Stimulated activated CD8-positive, alpha-beta memory T cell treated with anti-CD3 and anti-CD28 coated beads, Interleukin-4, amount 100 ng/mL, for 4 hours (primary cell): ENCODE measurements around the gene CPA3.

ENCODE experiments used
- DNase-seq, 2 donors: peaks; one replicate each; pipeline ENCODE4 v3.0.0-alpha.2; 2020; ENCODE audit warnings: low read depth in 2 of 2, low spot score in 1 of 2

CPA3 gene, protein sequence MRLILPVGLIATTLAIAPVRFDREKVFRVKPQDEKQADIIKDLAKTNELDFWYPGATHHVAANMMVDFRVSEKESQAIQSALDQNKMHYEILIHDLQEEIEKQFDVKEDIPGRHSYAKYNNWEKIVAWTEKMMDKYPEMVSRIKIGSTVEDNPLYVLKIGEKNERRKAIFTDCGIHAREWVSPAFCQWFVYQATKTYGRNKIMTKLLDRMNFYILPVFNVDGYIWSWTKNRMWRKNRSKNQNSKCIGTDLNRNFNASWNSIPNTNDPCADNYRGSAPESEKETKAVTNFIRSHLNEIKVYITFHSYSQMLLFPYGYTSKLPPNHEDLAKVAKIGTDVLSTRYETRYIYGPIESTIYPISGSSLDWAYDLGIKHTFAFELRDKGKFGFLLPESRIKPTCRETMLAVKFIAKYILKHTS

DNA sequence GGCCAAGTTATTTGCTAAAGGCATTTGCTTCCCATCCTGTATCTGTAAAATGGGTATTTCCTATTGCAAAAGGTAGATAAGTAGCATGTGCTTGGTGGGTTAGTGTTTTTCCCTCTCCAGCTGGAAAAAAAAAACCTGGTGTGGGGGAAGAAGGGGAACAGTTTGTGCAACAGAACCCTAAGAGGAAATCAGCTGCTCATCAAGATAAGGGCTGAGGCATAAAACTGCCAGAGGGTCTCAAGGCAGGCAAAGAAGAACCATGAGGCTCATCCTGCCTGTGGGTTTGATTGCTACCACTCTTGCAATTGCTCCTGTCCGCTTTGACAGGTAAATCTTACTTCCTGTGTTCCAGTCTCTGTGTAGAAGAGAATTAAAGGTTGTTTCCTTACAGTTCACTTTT, at the start of gene CPA3:
CPA3 (plus strand) TSS at position 248 of the 400 bp plus-strand sequence; CDS start at position 260, 12 bp downstream.
- DNase-seq, result no peak

DNA sequence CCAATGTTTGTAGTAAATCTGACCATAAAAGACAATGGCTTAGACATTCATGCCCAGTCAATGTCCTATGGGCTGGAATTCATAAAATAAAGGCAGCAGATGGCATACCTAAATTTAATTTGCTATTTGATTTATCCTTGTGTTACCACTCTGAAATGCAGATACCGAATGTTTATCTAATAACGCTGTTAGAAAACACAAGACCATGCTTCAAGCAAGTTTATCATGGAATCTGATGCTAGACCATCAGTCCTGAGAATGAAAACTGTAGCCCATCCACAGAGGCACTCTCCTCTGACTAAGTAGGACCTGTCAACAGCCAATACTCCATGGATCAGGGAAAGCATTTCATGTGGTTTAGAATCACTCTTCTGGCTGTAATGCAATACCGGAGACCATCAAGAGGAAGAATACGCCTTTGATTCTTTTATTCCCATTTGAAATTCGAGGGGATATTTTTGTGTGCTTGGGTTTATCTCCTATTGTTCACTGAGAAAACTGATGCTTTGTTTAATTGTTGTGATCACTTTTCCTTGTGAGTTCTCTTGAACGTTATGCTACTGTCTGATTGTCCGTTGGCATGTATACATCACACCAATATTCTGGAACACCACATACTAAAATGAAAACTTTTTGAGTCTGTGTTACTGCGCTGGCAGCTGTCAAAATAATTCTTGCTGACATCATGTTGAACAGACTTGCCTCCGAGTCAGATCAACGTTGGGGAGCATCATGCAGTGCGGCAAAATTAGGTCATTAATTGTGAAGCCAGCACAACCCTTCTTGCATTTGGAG, 49.6 kb upstream of the CPA3 start:
- DNase-seq, result no peak

DNA sequence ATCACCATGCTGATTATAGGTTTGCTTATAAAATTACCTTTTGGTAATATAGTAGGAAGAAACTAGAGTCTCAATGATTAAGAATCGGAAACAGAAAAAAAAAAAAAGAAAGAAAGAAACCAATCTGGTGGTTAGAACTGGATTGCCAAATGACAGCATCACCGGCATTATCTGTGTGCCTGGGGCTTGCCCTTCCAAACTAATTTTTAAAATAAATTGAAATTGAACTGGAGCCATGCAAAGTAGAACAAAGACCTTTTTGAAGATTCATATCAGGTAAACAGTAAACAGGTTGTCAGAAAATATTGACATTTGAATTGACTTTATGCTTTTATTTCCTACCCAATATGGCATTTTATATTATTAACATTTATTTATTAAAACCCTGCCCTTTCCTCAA, 48.7 kb upstream of the CPA3 start:
- no peak for DNase-seq

DNA sequence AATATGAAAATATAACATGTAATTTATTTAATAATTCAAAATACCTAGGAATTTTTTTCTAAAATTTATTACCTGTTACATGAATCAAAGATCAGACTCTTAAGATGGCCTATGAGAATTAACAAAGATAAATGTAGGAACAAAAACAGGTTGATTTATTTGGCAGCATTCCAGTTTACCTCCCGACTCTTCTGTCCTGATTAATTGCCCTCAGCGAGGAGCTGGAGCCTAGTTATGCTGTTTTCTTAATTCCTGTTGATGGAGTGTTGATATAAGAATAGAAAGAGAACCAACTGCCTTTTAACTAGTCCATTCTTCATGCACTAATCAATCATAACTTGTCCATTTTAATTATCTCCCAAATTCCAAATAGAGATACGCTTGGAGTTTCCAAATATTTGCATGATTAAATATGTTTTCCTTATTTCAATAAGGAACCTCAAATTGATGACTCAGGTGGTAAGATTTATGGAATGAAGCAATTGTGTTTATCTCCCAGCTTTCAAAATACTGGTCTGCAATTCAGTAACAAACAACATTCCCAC, 48.0 kb upstream of the CPA3 start:
- no peak for DNase-seq

DNA sequence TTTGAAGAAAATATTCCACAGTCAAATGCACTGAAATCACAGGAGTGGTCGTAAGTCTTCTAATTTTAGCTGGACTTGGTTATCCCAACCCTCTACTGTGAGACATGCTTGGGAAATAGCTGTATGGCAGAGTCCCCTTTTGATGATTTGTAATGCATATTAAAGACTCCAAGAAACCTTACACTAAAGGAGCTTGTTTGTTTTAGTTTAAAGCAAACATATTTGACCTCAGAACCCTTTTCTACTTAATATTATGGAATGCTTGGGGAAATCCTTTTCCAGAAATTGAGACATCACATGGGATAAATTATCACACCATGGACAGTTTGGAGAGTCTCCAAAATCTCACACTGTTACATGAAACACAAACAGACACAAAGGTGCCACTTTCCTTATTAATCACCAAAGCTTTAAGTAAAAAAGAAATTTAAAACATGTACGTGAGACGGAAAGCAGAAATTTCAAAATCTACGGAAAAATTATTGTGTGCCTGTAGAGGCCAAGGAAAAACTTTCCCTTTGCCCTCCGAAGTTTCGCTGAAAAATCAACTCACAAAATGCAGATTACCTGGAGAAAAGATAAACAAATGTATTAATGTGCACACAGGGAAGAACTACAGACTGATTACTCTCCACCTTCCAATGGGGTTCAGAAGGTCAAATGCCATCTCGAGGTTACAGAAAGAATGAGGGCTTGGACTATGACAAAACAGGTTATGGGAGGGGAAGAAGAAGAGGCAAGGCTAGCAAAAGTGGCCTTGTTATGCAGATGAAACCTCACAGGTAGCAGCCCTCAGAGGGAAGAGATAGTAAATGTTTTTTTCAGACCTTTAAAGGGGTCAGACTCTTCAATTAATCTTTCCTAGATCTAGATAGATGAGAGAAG, 44.5 kb upstream of the CPA3 start:
- no peak for DNase-seq

DNA sequence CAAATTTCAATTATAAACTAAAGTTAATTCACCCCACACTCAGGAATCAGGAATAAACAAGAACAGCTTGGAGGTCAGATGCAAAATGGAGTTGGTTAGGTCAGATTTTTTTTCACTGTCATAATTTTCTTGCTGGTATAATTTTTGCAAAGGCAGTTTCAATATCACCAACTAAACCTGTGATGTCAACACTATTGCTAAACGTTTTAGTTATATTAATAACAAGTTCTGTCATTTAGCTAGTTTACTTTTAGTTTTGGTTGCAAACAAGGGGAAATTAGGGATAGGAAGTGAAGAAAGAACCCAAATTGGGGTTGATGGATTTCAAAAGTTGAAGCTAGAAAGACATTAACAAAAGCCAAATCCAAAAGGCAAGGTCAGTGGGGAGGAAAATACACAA, 42.1 kb upstream of the CPA3 start:
- no peak for DNase-seq

DNA sequence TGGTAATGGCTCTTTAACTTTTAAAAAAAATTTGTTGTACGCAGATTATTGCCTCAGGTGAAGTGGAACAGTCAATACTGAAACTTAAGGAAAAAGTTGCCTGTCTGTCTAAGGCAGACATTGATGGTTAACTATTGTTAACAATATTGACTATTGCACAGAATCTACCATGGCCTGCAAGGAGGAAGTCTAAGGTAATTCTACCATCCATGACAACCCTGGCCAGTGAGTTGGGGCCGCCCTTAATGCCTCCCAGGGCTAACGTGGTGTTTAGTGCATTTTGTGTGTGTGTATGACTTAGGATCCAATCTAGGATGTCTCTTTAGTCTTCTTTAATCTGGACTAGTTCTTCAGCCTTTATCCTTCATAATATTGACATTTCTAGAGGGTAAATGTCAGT, 39.6 kb upstream of the CPA3 start:
- no peak for DNase-seq

DNA sequence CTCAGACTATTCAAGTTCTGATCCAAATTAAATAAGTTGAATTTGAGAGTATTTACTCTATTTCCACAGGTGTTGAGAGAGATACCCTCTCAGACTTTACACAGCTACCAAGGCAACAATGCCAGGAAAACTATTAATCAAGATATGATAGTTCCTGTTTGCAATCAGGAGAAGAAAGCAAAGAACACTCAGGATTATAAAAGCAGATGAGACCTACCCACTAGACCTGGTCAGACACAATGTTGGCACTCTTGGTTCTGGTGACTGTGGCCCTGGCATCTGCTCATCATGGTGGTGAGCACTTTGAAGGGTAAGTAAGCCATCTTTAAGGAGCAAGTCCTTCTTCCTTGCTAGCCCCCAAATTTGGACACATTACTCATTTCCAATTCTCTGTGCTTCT, 37.5 kb upstream of the CPA3 start, which contains the start of gene CPB1:
CPB1 (plus strand) TSS at position 227 of the 400 bp plus-strand sequence; CDS start at position 240, 13 bp downstream.
- no peak for DNase-seq

DNA sequence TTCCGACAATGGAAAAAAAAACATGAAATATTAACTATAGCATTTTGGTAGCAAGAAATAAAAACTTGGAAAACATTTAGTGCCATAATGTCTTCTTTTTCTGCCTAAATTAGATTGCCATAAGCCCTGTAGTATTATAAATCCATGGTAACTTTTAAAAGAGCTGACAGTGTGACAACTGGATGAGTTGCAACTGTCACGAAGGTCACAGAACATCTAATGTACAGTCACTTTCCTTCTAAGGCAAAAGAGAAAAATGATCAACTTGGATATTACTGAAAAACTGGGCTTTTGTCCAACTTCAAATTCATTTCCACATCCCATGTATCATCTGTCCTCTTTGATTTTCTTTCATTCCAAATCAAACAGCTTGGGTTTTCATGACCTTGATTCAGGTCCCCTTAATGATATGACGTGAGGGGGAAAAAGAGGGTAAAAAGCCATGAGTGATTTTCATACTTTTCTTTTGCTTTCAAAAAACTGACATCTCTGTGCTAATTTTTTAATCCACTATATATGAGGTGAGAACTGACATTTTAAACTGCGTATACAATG, 36.9 kb upstream of the CPA3 start:
- no peak for DNase-seq

DNA sequence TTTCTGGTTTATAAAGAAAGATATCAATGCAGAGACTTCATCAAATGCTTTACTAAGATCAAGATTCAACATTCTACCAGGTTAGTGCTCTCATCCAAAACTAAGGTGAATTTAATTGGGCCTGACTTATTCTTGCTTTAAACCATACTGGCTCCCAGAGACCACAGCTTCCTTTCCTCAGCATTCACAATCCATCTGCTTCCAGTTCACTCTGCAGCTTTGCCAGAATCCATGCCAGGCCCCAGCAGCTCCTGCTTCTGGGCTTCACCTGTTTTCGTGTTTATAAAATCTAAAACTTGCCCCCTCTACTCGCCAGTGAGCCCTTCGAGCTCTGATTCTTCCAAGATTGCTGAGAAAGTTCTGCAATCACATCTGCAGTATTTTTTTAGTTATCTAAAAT, 35.2 kb upstream of the CPA3 start:
- no peak for DNase-seq

DNA sequence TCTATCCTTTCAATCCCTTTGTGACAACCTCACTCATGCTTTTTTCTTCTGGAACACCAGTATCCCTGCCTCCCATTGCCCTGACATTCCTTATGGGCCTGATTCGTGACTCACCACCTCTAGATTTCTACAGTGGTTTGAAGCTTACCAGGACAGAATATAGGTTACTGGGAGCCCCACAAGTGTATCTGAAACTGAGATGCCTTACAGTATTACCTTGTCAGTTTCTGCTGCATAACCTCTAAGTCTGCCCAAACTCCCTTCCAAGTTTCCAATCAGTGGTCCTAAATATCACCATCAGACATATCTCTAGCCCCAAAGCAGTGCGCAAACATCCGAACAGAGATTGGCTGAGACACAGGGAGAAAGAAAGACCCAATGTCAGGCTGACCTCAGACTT, 31.9 kb upstream of the CPA3 start:
- no peak for DNase-seq

DNA sequence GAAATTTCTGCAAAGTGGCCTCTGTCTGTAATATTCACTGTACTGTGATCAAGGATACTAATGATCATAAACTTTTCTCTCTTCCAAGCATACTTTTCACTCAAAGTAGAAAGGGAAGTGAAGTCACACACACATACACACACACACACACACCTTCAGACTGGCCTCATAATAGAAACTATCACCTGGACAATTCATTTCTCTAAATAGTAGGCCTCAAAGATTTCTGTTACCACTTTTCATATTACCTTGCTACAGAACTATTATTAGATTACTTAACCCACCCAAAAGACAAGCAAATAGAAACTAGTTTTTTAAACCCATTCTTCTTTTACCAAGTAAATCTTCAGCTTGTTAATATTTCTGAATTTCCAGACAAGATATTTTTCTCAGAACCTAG, 25.3 kb upstream of the CPA3 start:
- no peak for DNase-seq

DNA sequence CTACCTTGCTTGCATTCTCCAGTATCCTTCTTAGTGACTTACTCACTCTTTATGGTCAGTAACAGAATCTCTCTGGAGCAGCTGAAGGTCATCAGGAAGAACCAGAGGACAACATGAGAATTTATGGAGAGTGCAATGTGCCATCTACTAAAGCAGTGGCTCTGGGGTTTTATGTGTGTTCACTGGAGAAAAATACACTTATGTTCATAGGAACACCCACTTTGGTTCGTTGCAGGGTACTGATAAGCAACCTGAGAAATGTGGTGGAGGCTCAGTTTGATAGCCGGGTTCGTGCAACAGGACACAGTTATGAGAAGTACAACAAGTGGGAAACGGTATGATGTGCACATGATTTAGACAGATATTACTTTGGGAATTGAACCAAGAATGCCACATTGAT, 24.6 kb upstream of the CPA3 start:
- no peak for DNase-seq

DNA sequence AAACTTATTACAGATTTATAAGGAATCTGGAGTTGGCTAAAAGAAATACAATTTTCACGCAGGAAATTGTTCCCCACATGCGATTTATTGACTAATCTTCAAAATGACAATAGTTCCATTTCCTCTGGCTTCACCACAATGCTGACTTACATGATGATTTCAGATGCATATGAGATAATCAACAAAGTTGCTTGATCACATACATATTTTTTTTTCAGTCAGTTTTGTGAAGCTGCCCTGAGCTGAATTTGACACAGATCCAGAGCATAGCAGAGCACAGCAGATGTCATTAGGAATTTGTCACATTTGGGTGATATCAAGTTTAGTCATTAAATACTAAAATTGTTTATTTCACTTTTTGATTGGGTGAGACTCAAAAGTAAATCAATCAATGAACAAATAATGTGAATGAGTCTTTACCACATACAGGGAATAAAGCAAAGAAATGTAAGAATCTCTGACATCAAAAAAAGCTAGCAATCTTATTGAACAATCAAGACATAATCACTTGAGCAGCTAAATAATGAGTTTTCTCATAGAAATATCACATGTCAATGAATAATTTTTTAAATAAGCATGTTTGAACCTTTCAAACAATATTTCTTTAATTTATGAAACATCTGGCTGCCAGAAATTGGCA, 19.2 kb upstream of the CPA3 start:
- DNase-seq, result no peak

DNA sequence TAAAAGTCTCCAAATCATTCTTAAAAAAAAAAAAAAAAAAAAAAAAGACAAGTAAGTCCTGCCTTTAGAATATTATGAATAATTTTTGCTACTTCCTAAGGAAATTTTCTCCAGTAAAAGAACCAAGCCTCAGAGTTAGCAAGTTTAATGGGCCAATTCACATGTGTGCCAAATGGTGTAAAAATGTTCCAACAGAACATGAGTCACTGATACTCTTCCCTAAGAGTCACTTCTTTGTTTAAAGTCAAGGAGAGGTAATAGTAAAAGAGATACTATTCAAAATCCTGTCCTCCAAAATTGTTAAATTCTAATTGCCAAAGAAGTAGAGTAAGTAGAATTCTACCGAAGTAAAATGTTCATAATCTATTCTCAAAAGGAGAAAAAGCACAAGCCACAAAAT, 17.7 kb upstream of the CPA3 start:
- DNase-seq, result no peak

DNA sequence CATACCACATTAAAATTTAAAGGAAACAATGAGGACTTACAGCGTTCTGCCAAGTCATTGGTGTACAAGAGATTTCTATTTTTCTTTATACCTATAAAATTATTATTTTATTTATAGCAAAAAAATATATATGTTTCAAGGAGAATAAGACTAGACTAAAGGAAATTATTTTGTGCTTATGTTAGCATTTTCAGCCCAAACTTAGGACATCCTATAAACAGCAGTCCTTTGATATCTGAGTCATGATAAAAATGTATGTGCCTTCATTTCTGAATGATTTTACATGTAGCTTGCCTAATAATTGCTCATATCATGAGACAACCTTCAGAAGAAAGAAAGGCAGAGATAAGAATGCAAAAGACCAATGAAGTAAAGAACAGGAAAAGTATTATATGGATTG, 16.7 kb upstream of the CPA3 start:
- DNase-seq, result no peak

DNA sequence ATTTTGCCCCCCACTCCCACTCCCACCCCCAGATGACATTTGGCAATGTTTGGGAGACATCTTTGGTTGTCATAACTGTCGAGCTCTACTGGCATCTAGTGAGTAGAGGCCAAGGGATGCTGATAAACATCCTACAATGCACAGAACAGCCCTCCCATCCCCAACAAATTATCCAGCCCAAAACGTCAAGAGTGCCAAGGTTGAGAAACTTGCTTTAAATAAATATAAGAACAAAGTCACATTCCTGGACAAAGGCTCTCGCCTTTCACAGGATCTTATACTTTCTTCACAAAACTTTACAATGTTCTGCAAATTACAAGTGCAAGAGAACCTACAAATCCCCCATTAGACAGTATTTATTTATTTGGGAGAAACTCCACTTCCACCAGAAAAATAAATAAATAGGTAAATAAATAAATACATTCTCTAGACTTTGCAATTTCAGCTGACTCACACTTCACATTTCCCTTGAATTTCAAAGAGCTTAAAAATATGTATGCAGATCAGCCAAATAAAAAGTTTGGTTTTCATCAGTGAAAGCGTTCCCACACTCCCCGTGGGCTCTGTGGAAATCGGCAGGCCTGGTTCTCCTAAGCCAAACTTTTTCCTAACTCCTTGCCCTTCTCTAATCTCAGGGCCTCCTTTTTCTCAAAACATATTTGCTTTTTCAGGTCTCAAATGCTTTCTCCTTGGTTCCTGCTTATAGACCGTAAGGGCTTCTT, 12.7 kb upstream of the CPA3 start:
- no peak for DNase-seq

DNA sequence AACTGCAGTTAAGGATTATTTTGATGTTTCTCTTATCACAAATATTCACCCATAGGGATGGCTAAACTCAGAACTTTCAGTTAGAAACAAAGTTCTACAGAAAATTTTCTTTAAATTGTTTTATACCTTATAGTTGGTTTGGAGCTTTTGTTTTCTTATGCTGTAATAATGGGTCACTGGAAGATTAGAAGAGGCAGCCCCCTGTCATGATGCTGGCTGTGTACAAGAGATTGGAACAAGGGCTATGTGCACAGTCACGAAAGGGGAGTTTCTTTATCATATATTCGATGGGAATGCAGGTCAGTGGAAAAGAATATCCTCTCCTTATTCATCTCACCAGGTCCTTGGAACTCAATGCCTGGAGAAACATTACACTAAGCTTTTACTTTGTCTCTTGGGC, 12.0 kb upstream of the CPA3 start:
- no peak for DNase-seq

DNA sequence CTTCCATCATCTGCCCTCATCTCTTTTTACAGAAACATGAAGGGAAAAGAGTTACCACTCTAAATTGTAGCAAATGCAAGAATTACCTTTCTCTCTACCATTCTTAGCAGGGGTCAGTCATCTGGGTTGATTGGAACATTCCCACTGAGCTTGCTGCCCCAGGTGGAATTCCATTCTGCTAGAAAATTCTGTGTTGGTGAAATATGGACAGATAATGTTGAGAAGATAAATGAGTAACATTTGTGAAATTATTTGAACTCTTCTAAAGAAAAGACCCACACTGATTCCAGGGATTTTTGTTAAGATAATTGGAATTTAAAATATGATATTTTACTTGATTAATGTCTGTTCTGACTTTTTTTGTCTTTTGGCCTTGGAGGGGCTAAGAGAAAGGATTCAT, 11.0 kb upstream of the CPA3 start:
- no peak for DNase-seq

DNA sequence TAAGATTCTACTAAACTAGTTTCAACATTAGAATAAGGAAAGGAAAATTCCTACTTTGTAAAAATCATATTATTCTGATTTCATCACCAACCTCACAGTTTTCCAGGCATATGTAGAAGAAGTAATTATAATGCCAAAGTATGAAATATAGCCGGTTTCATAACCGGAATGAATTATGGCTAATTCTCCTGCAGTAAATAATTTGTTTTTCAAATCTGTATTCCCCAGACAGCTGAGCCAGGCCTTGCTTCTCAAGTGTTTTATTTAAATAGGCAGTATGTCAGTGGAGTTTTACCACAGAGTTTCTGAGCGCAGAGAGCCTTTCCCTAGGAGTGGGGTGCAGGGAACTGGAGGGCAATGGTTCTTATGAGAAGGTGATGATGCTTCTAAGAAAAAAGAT, 8.7 kb upstream of the CPA3 start:
- no peak for DNase-seq
